Fibroblast of villous mesenchyme (primary cell): ENCODE data around the gene CIDEA. TPM values are rescaled to one million over a fixed set of nuclear protein-coding genes. Genes with fewer than 3 reads are reported as not detected.

Experiments
- DNase-seq: peaks from one replicate; pipeline ENCODE4 v3.0.0-alpha.2; 2010; ENCODE audit warnings: low read depth
- H3K4me3 ChIP-seq: 2 replicates; pipeline ENCODE4 v1.5.1; 2011; ENCODE audit warnings: low read depth, mild to moderate bottlenecking, low read length
- CTCF ChIP-seq: IDR thresholded peaks from 2 replicates; pipeline ENCODE4 v1.5.1; 2012; ENCODE audit warnings: low read depth, mild to moderate bottlenecking, low read length; ENCODE audit not compliant: insufficient read depth
- total RNA-seq: library from RNA; depleted of rRNA; stranded (reverse); fragments of >200 nt; gene quantifications from 2 replicates; pipeline ENCODE4 v1.2.3, GENCODE V29; 2012

Gene CIDEA
- total RNA-seq, 1 donor: not detected

GRCh38 chr18:12317664-12318333, 63.6 kb downstream of the CIDEA start:
- peak; percentile 62 for DNase-seq
- no peak for TF ChIP-seq CTCF
- H3K4me3 ChIP-seq: no peak overlapping the region

- TF ChIP-seq CTCF: no peak
- DNase-seq: no peak
- no peak overlapping the region for H3K4me3 ChIP-seq
Measured at GRCh38 chr18:12318334-12318697, 64.2 kb downstream of the CIDEA start.

- DNase-seq: no peak
- no peak overlapping the region for H3K4me3 ChIP-seq
- TF ChIP-seq CTCF: no peak
Measured at GRCh38 chr18:12318857-12319256, 64.7 kb downstream of the CIDEA start.

GRCh38 chr18:12321333-12321732, 67.2 kb downstream of the CIDEA start:
- no peak overlapping the region for H3K4me3 ChIP-seq
- no peak for TF ChIP-seq CTCF
- DNase-seq: no peak

- H3K4me3 ChIP-seq: no peak overlapping the region
- no peak for DNase-seq
- TF ChIP-seq CTCF: no peak
Measured at GRCh38 chr18:12324991-12325725, 71.0 kb downstream of the CIDEA start.

- DNase-seq: no peak
- H3K4me3 ChIP-seq: no peak overlapping the region
- no peak for TF ChIP-seq CTCF
Measured at GRCh38 chr18:12325726-12326245, 71.6 kb downstream of the CIDEA start.
